DND-41 (cell line): Measurements from ENCODE around the gene OR14C36.

Experiments
- ATAC-seq: fragments of 200-7000 bp; cut with Tn5 transposase; 3 replicates; pipeline ENCODE4 v1.9.1; 2021; ENCODE audit warnings: low read depth; ENCODE audit not compliant: insufficient read depth
- DNase-seq: peaks from one replicate; pipeline ENCODE4 v3.0.0-alpha.2; 2020
- H2AFZ ChIP-seq: 2 replicates; pipeline ENCODE4 v1.6.0; 2012; ENCODE audit warnings: low read depth, low read length
- H3K27ac ChIP-seq: 2 replicates; pipeline ENCODE4 v1.5.1; 2012; ENCODE audit warnings: low read length, inconsistent platforms
- H3K27me3 ChIP-seq: fragments of 200-600 bp; sonication (generic); 2 replicates; pipeline ENCODE4 v1.6.0; 2012; ENCODE audit warnings: low read length, mild to moderate bottlenecking, inconsistent platforms; ENCODE audit not compliant: insufficient read depth, poor library complexity
- H3K36me3 ChIP-seq: 2 replicates; pipeline ENCODE4 v1.5.1; 2012; ENCODE audit warnings: low read length, inconsistent platforms; ENCODE audit not compliant: insufficient read depth
- H3K4me1 ChIP-seq: 2 replicates; pipeline ENCODE4 v1.5.1; 2012; ENCODE audit warnings: mild to moderate bottlenecking, low read length; ENCODE audit not compliant: insufficient read depth
- H3K4me2 ChIP-seq: 2 replicates; pipeline ENCODE4 v1.6.0; 2012; ENCODE audit warnings: mild to moderate bottlenecking, moderate library complexity, low read length, inconsistent platforms; ENCODE audit not compliant: insufficient read depth
- H3K4me3 ChIP-seq, 2 experiments: fragments of 200-600 bp in 1 of 2; shearing (Covaris generic) in 1 of 2; 2 replicates each; pipeline ENCODE4 v1.5.1; 2012 to 2016; ENCODE audit warnings: inconsistent platforms in 2 of 2, low read length in 2 of 2, mild to moderate bottlenecking in 2 of 2, low read depth in 1 of 2, moderate library complexity in 1 of 2
- H3K79me2 ChIP-seq: 2 replicates; pipeline ENCODE4 v1.6.0; 2012; ENCODE audit warnings: low read length, inconsistent platforms; ENCODE audit not compliant: insufficient read depth
- H3K9ac ChIP-seq: 2 replicates; pipeline ENCODE4 v1.6.0; 2012; ENCODE audit warnings: low read depth, mild to moderate bottlenecking, inconsistent platforms, low read length, moderate library complexity
- H3K9me3 ChIP-seq: 2 replicates; pipeline ENCODE4 v1.5.1; 2012; ENCODE audit warnings: low read length, moderate library complexity, mild to moderate bottlenecking, inconsistent platforms; ENCODE audit not compliant: insufficient read depth, severe bottlenecking
- H4K20me1 ChIP-seq: 2 replicates; pipeline ENCODE4 v1.6.0; 2012; ENCODE audit warnings: low read length; ENCODE audit not compliant: insufficient read depth
- CTCF ChIP-seq: IDR thresholded peaks from 2 replicates; pipeline ENCODE4 v1.5.1; 2012; ENCODE audit warnings: borderline replicate concordance, low read length, moderate library complexity, mild to moderate bottlenecking; ENCODE audit not compliant: poor library complexity, severe bottlenecking; ENCODE audit errors: extremely low read depth
- EZH2 ChIP-seq: IDR thresholded peaks from 3 replicates; pipeline ENCODE4 v1.6.1; 2012; ENCODE audit warnings: borderline replicate concordance, low read depth, mild to moderate bottlenecking, moderate library complexity, low read length, inconsistent platforms; ENCODE audit not compliant: severe bottlenecking

Gene OR14C36

GRCh38 chr1:248316796-248317195 lies 31.8 kb upstream of the OR14C36 start:
- no peak overlapping the region for H3K9ac ChIP-seq
- H3K27ac ChIP-seq = no peak overlapping the region
- ATAC-seq (no peak), DNase-seq (no peak)
- H2AFZ ChIP-seq = no peak overlapping the region
- no peak for TF ChIP-seq EZH2
- no peak for TF ChIP-seq CTCF
- no peaks in the 10 kb centered on the region for H3K4me1 ChIP-seq
- H4K20me1 ChIP-seq = no peaks in the 10 kb centered on the region
- H3K9me3 ChIP-seq = no peaks in the 10 kb centered on the region
- no peak overlapping the region for H3K4me2 ChIP-seq
- H3K27me3 ChIP-seq = no peaks in the 10 kb centered on the region
- no peaks in the 10 kb centered on the region for H3K36me3 ChIP-seq
- no peak overlapping the region for H3K4me3 ChIP-seq
- H3K79me2 ChIP-seq = no peaks in the 10 kb centered on the region

GRCh38 chr1:248324468-248324867 lies 24.1 kb upstream of the OR14C36 start, which contains the start of gene OR2M7:
TSS of gene OR2M7 (minus strand) at chr1:248324568. CDS start at chr1:248324568, 0 bp downstream.
- Histone ChIP-seq H3K27me3 (no peaks in the 10 kb centered on the region), H3K9ac (no peak within 1 kb of the TSS), H3K4me1 (no peaks in the 10 kb centered on the region), H2AFZ (no peak within 1 kb of the TSS), H3K36me3 (no peaks in the 10 kb centered on the region), H3K27ac (no peak within 1 kb of the TSS), H3K4me3 (no peak within 1 kb of the TSS), H3K4me2 (no peak within 1 kb of the TSS), H4K20me1 (no peaks in the 10 kb centered on the region), H3K9me3 (no peaks in the 10 kb centered on the region), H3K79me2 (no peaks in the 10 kb centered on the region)
- no peak for DNase-seq
- ATAC-seq = no peak
- TF ChIP-seq CTCF (no peak), EZH2 (no peak)

- H3K4me3 ChIP-seq = no peak overlapping the region
- no peak for TF ChIP-seq CTCF
- TF ChIP-seq EZH2 = no peak
- DNase-seq (no peak), ATAC-seq (no peak)
- H3K9ac ChIP-seq = no peak overlapping the region
- no peaks in the 10 kb centered on the region for H3K79me2 ChIP-seq
- no peaks in the 10 kb centered on the region for H3K9me3 ChIP-seq
- H3K27ac ChIP-seq = no peak overlapping the region
- H3K36me3 ChIP-seq = no peaks in the 10 kb centered on the region
- H3K4me1 ChIP-seq = no peaks in the 10 kb centered on the region
- H2AFZ ChIP-seq = no peak overlapping the region
- H3K27me3 ChIP-seq = no peaks in the 10 kb centered on the region
- no peak overlapping the region for H3K4me2 ChIP-seq
- no peaks in the 10 kb centered on the region for H4K20me1 ChIP-seq
Observed at GRCh38 chr1:248343451-248343850, 5.1 kb upstream of the OR14C36 start.

- H3K36me3 ChIP-seq = no peaks in the 10 kb centered on the region
- no peaks in the 10 kb centered on the region for H4K20me1 ChIP-seq
- H2AFZ ChIP-seq = no peak overlapping the region
- H3K9ac ChIP-seq = no peak overlapping the region
- no peaks in the 10 kb centered on the region for H3K9me3 ChIP-seq
- no peak overlapping the region for H3K4me2 ChIP-seq
- ATAC-seq (no peak), DNase-seq (no peak)
- H3K4me3 ChIP-seq = no peak overlapping the region
- TF ChIP-seq EZH2 = no peak
- no peak for TF ChIP-seq CTCF
- no peaks in the 10 kb centered on the region for H3K27me3 ChIP-seq
- no peaks in the 10 kb centered on the region for H3K4me1 ChIP-seq
- no peaks in the 10 kb centered on the region for H3K79me2 ChIP-seq
- no peak overlapping the region for H3K27ac ChIP-seq
Observed at GRCh38 chr1:248359415-248359814, 10.8 kb downstream of the OR14C36 start.
